WTC11 (cell line): Measurements from ENCODE around the gene DSE. TPM values are rescaled to one million over a fixed set of nuclear protein-coding genes. Genes with fewer than 3 reads are reported as not detected.
A peak's percentile ranks its signal among the peaks of the same experiment; 100 is the strongest.

ENCODE experiments used
- ATAC-seq: fragments of 200-7000 bp; cut with Tn5 transposase; 2 replicates; pipeline ENCODE4 v1.10.0; 2021; ENCODE audit warnings: mild to moderate bottlenecking, moderate library complexity
- CTCF ChIA-PET: fragments of 300-600 bp; sonication (Branson Sonifier 250); formaldehyde crosslinking; loops from one replicate; lab custom pipeline; 2021; ENCODE audit warnings: antibody characterized with exemption; lab: Charles Lee
- POLR2A ChIA-PET: fragments of 350-600 bp; sonication (Branson Sonifier 250); formaldehyde crosslinking; loops from one replicate; lab custom pipeline; 2021; ENCODE audit warnings: antibody characterized with exemption; lab: Charles Lee
- DNase-seq: peaks from one replicate; pipeline ENCODE4 v3.0.0; 2021; ENCODE audit warnings: low spot score
- H3K27ac Mint-ChIP-seq: 2 replicates; pipeline ENCODE4 v1.8.0; 2021; ENCODE audit warnings: mixed read lengths
- H3K27me3 Mint-ChIP-seq: 2 replicates; pipeline ENCODE4 v1.8.0; 2021; ENCODE audit warnings: low read depth, mild to moderate bottlenecking, moderate library complexity, mixed read lengths
- H3K36me3 Mint-ChIP-seq: 2 replicates; pipeline ENCODE4 v1.8.0; 2021; ENCODE audit warnings: mixed read lengths
- H3K4me1 Mint-ChIP-seq: 2 replicates; pipeline ENCODE4 v1.8.0; 2022; ENCODE audit warnings: mixed read lengths
- H3K4me3 Mint-ChIP-seq: 2 replicates; pipeline ENCODE4 v1.8.0; 2021; ENCODE audit warnings: mild to moderate bottlenecking, moderate library complexity, mixed read lengths
- H3K9me3 Mint-ChIP-seq: 2 replicates; pipeline ENCODE4 v1.8.0; 2021; ENCODE audit warnings: mixed read lengths
- ATF1 ChIP-seq: sonication (generic); formaldehyde crosslinking; IDR thresholded peaks from 2 replicates; pipeline ENCODE4 v1.8.1; 2023; ENCODE audit warnings: mild to moderate bottlenecking, moderate library complexity, missing genetic modification reagents
- ATF6 ChIP-seq: sonication (generic); formaldehyde crosslinking; IDR thresholded peaks from 2 replicates; pipeline ENCODE4 v1.8.1; 2023; ENCODE audit warnings: mild to moderate bottlenecking, missing genetic modification reagents
- CREB1 ChIP-seq: sonication (generic); formaldehyde crosslinking; IDR thresholded peaks from 2 replicates; pipeline ENCODE4 v1.8.0; 2023; ENCODE audit warnings: mild to moderate bottlenecking, missing genetic modification reagents
- FOXK1 ChIP-seq: sonication (generic); formaldehyde crosslinking; IDR thresholded peaks from 2 replicates; pipeline ENCODE4 v1.8.0; 2022; ENCODE audit warnings: mild to moderate bottlenecking, moderate library complexity, missing genetic modification reagents
- GRHL2 ChIP-seq: fragments of 250-450 bp; sonication (Bioruptor Pico); IDR thresholded peaks from 2 replicates; pipeline ENCODE4 v1.8.0; 2022; ENCODE audit warnings: mild to moderate bottlenecking, moderate library complexity; ENCODE audit not compliant: insufficient replicate concordance, severe bottlenecking
- HMGA2 ChIP-seq: fragments of 250-450 bp; sonication (Bioruptor Pico); IDR thresholded peaks from 2 replicates; pipeline ENCODE4 v1.4.0; 2021; ENCODE audit warnings: mild to moderate bottlenecking, moderate library complexity
- JAZF1 ChIP-seq: fragments of 250-450 bp; sonication (Bioruptor Pico); IDR thresholded peaks from 2 replicates; pipeline ENCODE4 v1.9.0; 2021; ENCODE audit warnings: moderate library complexity, mild to moderate bottlenecking, inconsistent platforms
- MAX ChIP-seq: sonication (generic); formaldehyde crosslinking; IDR thresholded peaks from 2 replicates; pipeline ENCODE4 v1.8.0; 2022; ENCODE audit warnings: mild to moderate bottlenecking, missing genetic modification reagents
- NFE2L1 ChIP-seq: sonication (generic); formaldehyde crosslinking; IDR thresholded peaks from 2 replicates; pipeline ENCODE4 v1.8.1; 2023; ENCODE audit warnings: missing genetic modification reagents
- SMAD3 ChIP-seq: sonication (generic); formaldehyde crosslinking; IDR thresholded peaks from 2 replicates; pipeline ENCODE4 v1.8.0; 2022; ENCODE audit warnings: missing genetic modification reagents, mild to moderate bottlenecking, borderline replicate concordance
- SOX15 ChIP-seq: fragments of 250-450 bp; sonication (Bioruptor Pico); IDR thresholded peaks from 2 replicates; pipeline ENCODE4 v1.9.0; 2021; ENCODE audit warnings: mild to moderate bottlenecking
- SP1 ChIP-seq: sonication (generic); formaldehyde crosslinking; conservative IDR thresholded peaks from 2 replicates; pipeline ENCODE4 v1.8.1; 2022; ENCODE audit warnings: missing genetic modification reagents
- TCF7 ChIP-seq: sonication (generic); formaldehyde crosslinking; IDR thresholded peaks from 2 replicates; pipeline ENCODE4 v1.8.0; 2022; ENCODE audit warnings: mild to moderate bottlenecking, low read depth, missing genetic modification reagents, moderate library complexity
- TP53 ChIP-seq: sonication (generic); formaldehyde crosslinking; IDR thresholded peaks from 2 replicates; pipeline ENCODE4 v1.8.1; 2023; ENCODE audit warnings: mild to moderate bottlenecking, missing genetic modification reagents
- ZMAT4 ChIP-seq: fragments of 250-450 bp; sonication (Bioruptor Pico); IDR thresholded peaks from 2 replicates; pipeline ENCODE4 v1.9.0; 2021; ENCODE audit warnings: mild to moderate bottlenecking
- total RNA-seq: library from RNA; stranded (reverse); gene quantifications from 3 replicates; pipeline ENCODE4 v1.2.3, GENCODE V29; 2021
- TF ChIP-seq, protein P1 (sequence below): fragments of 250-450 bp; sonication (Bioruptor Pico); IDR thresholded peaks from 2 replicates; pipeline ENCODE4 v2.1.2; 2022; ENCODE audit warnings: mild to moderate bottlenecking, moderate library complexity
- TF ChIP-seq, protein P2 (sequence below): sonication (generic); formaldehyde crosslinking; IDR thresholded peaks from 2 replicates; pipeline ENCODE4 v1.8.0; 2022; ENCODE audit warnings: missing genetic modification reagents
- TF ChIP-seq, protein P3 (sequence below): fragments of 250-450 bp; sonication (Bioruptor Pico); IDR thresholded peaks from 2 replicates; pipeline ENCODE4 v1.8.0; 2021; ENCODE audit warnings: mild to moderate bottlenecking
- TF ChIP-seq, protein P4 (sequence below): sonication (generic); formaldehyde crosslinking; IDR thresholded peaks from 2 replicates; pipeline ENCODE4 v1.8.0; 2022; ENCODE audit warnings: mild to moderate bottlenecking, missing genetic modification reagents
- TF ChIP-seq, protein P5 (sequence below): sonication (generic); formaldehyde crosslinking; IDR thresholded peaks from 2 replicates; pipeline ENCODE4 v1.8.1; 2023; ENCODE audit warnings: mild to moderate bottlenecking, missing genetic modification reagents, moderate library complexity

DSE gene
- total RNA-seq, 1 experiment from 2014 or later: 78.3 TPM

DNA sequence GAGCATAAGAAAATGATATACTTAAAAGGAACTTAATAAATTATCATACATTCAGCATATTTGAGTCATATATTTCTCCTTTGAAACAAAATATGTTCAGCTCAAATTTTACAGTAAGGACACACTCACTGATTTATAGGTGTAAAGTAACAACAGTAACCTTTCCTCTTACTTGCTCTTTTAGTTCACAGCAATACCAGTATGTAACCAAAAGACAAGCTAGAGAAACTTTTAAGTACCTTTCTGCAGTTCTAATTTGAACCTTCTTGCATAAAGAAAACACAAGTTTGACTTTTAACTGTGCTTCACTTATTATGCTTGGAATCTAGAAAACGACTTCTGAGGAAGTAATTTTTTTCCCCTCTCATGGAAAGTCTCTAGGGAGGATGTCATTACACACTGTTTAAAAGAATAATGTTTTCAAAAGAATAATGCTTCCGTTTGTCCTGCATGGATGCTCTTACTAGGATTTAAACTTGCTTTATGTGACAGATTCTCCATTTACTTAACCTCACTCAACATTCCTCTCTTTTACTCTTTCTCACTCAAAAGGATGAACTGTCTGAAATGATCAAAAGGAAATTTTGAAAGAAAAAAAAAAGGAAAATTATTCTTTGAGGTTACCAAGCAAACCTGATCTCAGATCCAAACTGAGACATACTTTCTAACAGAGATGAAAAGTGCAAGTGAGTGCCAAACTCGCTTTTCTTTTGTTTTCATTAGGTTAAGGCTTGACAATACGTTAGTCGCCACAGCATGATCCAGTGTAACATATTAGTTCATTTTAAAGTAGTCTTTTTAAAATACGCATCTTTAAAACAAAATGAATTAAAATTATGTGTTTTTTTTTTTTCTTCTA is 68.1 kb downstream of the DSE start:
- DNase-seq (no peak), ATAC-seq (no peak)
- Mint-ChIP-seq H3K36me3 (peaks cover 12% of the 10 kb centered on the region), H3K4me3 (no peak overlapping the region), H3K4me1 (peaks cover 39% of the 10 kb centered on the region), H3K27ac (peak overlapping the region; percentile 45; the same call in 1 of the 2 replicates), H3K27me3 (no peaks in the 10 kb centered on the region), H3K9me3 (no peaks in the 10 kb centered on the region)
- TF ChIP-seq GRHL2 (CRISPR knock-in tag) (no peak), CREB1 (no peak), SOX15 (CRISPR knock-in tag) (no peak), HMGA2 (CRISPR knock-in tag) (no peak), ATF1 (CRISPR knock-in tag) (no peak), SMAD3 (CRISPR knock-in tag) (no peak), ATF6 (no peak), MAX (CRISPR knock-in tag) (no peak), TCF7 (CRISPR knock-in tag) (no peak), FOXK1 (CRISPR knock-in tag) (no peak)
- TF ChIP-seq, protein P1, sequence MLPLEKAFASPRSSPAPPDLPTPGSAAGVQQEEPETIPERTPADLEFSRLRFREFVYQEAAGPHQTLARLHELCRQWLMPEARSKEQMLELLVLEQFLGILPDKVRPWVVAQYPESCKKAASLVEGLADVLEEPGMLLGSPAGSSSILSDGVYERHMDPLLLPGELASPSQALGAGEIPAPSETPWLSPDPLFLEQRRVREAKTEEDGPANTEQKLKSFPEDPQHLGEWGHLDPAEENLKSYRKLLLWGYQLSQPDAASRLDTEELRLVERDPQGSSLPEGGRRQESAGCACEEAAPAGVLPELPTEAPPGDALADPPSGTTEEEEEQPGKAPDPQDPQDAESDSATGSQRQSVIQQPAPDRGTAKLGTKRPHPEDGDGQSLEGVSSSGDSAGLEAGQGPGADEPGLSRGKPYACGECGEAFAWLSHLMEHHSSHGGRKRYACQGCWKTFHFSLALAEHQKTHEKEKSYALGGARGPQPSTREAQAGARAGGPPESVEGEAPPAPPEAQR (CRISPR knock-in tag): no peak
- TF ChIP-seq, protein P2, sequence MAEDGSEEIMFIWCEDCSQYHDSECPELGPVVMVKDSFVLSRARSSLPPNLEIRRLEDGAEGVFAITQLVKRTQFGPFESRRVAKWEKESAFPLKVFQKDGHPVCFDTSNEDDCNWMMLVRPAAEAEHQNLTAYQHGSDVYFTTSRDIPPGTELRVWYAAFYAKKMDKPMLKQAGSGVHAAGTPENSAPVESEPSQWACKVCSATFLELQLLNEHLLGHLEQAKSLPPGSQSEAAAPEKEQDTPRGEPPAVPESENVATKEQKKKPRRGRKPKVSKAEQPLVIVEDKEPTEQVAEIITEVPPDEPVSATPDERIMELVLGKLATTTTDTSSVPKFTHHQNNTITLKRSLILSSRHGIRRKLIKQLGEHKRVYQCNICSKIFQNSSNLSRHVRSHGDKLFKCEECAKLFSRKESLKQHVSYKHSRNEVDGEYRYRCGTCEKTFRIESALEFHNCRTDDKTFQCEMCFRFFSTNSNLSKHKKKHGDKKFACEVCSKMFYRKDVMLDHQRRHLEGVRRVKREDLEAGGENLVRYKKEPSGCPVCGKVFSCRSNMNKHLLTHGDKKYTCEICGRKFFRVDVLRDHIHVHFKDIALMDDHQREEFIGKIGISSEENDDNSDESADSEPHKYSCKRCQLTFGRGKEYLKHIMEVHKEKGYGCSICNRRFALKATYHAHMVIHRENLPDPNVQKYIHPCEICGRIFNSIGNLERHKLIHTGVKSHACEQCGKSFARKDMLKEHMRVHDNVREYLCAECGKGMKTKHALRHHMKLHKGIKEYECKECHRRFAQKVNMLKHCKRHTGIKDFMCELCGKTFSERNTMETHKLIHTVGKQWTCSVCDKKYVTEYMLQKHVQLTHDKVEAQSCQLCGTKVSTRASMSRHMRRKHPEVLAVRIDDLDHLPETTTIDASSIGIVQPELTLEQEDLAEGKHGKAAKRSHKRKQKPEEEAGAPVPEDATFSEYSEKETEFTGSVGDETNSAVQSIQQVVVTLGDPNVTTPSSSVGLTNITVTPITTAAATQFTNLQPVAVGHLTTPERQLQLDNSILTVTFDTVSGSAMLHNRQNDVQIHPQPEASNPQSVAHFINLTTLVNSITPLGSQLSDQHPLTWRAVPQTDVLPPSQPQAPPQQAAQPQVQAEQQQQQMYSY (CRISPR knock-in tag): no peak
- TF ChIP-seq, protein P3, sequence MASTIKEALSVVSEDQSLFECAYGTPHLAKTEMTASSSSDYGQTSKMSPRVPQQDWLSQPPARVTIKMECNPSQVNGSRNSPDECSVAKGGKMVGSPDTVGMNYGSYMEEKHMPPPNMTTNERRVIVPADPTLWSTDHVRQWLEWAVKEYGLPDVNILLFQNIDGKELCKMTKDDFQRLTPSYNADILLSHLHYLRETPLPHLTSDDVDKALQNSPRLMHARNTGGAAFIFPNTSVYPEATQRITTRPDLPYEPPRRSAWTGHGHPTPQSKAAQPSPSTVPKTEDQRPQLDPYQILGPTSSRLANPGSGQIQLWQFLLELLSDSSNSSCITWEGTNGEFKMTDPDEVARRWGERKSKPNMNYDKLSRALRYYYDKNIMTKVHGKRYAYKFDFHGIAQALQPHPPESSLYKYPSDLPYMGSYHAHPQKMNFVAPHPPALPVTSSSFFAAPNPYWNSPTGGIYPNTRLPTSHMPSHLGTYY (CRISPR knock-in tag): no peak
- POLR2A ChIA-PET: no interaction called here
- CTCF ChIA-PET: interaction anchor here (0.6 to 1.6 kb wide), 4 partner anchors 8 to 170 kb away, joined by 3 to 9 read pairs (median 5); no protein-coding TSS in a partner anchor

GRCh38 chr6:116439522-116440051 is 68.8 kb downstream of the DSE start:
- ChIA-PET CTCF (interaction anchor here (0.6 to 1.6 kb wide), 6 partner anchors 7 to 173 kb away, joined by 3 to 9 read pairs (median 4); partner anchors contain the start of gene CALHM5), POLR2A (no interaction called here)
- ATAC-seq: no peak
- no peak overlapping the region for H3K4me3 Mint-ChIP-seq
- H3K27ac Mint-ChIP-seq: no peak overlapping the region
- no peak for DNase-seq
- H3K4me1 Mint-ChIP-seq: peaks cover 42% of the 10 kb centered on the region
- no peaks in the 10 kb centered on the region for H3K9me3 Mint-ChIP-seq
- H3K36me3 Mint-ChIP-seq: peaks cover 12% of the 10 kb centered on the region
- no peaks in the 10 kb centered on the region for H3K27me3 Mint-ChIP-seq
- TF ChIP-seq ZMAT4 (CRISPR knock-in tag) (no peak), GRHL2 (CRISPR knock-in tag) (no peak), JAZF1 (CRISPR knock-in tag) (no peak), NFE2L1 (CRISPR knock-in tag) (no peak), SP1 (CRISPR knock-in tag) (no peak), TP53 (CRISPR knock-in tag) (no peak)
- TF ChIP-seq, protein P1 (CRISPR knock-in tag): no peak
- TF ChIP-seq, protein P4, sequence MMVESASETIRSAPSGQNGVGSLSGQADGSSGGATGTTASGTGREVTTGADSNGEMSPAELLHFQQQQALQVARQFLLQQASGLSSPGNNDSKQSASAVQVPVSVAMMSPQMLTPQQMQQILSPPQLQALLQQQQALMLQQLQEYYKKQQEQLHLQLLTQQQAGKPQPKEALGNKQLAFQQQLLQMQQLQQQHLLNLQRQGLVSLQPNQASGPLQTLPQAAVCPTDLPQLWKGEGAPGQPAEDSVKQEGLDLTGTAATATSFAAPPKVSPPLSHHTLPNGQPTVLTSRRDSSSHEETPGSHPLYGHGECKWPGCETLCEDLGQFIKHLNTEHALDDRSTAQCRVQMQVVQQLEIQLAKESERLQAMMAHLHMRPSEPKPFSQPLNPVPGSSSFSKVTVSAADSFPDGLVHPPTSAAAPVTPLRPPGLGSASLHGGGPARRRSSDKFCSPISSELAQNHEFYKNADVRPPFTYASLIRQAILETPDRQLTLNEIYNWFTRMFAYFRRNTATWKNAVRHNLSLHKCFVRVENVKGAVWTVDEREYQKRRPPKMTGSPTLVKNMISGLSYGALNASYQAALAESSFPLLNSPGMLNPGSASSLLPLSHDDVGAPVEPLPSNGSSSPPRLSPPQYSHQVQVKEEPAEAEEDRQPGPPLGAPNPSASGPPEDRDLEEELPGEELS (CRISPR knock-in tag): no peak
- TF ChIP-seq, protein P5, sequence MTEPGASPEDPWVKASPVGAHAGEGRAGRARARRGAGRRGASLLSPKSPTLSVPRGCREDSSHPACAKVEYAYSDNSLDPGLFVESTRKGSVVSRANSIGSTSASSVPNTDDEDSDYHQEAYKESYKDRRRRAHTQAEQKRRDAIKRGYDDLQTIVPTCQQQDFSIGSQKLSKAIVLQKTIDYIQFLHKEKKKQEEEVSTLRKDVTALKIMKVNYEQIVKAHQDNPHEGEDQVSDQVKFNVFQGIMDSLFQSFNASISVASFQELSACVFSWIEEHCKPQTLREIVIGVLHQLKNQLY (CRISPR knock-in tag): no peak
